Measurements from ENCODE around the gene ADPRS.

DNA sequence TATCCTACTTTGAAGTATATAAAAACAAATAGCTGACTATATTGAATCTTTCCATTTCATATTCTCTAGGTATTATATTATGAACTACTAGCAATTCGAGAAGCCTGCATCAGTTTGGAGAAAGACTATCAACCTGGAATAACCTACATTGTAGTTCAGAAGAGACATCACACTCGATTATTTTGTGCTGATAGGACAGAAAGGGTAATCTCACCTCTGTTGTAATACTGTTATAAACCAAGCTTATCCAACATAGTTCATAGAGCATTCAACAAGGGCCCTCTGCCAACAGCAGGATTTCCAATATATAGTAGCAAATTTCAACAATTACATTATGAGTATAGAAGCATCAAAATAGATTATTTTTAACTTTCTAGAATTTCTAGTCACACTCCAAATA lies 48.5 kb upstream of the ADPRS start:
- TF ChIP-seq, protein P1, sequence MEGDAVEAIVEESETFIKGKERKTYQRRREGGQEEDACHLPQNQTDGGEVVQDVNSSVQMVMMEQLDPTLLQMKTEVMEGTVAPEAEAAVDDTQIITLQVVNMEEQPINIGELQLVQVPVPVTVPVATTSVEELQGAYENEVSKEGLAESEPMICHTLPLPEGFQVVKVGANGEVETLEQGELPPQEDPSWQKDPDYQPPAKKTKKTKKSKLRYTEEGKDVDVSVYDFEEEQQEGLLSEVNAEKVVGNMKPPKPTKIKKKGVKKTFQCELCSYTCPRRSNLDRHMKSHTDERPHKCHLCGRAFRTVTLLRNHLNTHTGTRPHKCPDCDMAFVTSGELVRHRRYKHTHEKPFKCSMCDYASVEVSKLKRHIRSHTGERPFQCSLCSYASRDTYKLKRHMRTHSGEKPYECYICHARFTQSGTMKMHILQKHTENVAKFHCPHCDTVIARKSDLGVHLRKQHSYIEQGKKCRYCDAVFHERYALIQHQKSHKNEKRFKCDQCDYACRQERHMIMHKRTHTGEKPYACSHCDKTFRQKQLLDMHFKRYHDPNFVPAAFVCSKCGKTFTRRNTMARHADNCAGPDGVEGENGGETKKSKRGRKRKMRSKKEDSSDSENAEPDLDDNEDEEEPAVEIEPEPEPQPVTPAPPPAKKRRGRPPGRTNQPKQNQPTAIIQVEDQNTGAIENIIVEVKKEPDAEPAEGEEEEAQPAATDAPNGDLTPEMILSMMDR (conservative IDR thresholded peaks at IDR 0.05): no peak
- TF ChIP-seq EZH2 (IDR thresholded peaks at IDR 0.05; ENCODE audit: low read depth): no peak
